ENCODE data around the gene CENPI.
A peak's percentile ranks its signal among the peaks of the same experiment; 100 is the strongest.
"Not testable (repeated sequence)": the region's sequence is repeated elsewhere in the genome, so short reads cannot be mapped to it uniquely, and the experiment has no call there.

The CENPI gene, protein sequence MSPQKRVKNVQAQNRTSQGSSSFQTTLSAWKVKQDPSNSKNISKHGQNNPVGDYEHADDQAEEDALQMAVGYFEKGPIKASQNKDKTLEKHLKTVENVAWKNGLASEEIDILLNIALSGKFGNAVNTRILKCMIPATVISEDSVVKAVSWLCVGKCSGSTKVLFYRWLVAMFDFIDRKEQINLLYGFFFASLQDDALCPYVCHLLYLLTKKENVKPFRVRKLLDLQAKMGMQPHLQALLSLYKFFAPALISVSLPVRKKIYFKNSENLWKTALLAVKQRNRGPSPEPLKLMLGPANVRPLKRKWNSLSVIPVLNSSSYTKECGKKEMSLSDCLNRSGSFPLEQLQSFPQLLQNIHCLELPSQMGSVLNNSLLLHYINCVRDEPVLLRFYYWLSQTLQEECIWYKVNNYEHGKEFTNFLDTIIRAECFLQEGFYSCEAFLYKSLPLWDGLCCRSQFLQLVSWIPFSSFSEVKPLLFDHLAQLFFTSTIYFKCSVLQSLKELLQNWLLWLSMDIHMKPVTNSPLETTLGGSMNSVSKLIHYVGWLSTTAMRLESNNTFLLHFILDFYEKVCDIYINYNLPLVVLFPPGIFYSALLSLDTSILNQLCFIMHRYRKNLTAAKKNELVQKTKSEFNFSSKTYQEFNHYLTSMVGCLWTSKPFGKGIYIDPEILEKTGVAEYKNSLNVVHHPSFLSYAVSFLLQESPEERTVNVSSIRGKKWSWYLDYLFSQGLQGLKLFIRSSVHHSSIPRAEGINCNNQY

DNA sequence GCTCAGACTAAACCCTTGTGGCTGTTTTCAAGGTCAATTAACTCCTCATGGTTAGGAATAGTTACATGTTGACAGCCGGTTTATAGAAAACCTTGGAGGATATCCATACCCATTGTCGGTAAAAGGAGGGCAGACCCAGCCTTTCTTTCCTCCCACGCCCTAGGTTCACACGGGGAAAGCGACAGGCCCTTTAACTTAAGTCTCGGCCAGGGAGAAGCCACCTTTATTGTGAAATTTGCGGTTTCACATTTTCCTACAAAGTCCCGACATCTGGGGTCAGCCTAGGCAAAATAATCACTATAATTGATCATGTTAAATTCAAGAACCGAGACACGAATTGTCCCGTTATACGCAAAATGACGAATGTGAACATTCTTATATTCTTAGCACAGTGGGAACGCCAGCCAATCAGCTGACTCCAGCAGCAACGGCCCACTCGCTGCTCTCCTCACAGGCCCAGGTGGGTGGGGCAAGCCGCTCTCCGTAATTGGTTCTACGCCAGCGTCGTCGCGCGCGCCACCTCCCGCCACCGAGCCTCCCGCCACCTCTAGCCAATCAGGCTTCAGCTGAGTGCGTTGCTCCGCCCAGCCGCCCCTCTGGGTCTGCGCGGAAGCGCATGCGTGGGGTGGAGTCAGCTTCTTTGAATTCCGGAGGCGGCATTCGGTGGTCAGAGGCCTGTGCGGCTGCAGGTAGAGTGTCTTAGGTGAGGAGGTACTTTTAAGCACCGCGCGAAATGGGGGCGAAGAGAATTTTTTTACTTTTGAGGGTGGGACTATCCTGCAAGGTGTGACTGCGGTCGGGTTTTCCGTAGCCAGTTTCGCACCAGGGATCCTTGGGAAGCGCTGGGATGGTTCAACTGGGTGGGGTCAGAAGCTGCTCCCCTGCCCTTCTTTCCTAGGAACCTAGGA lies at the start of gene CENPI:
CENPI (plus strand) TSS at position 659 of the 908 bp plus-strand sequence. CDS start 2,867 bp downstream, outside the sequence.
- Histone ChIP-seq H3K27me3 (ENCODE audit: insufficient read depth, low read depth) (no peaks in the 10 kb centered on the region), H3K4me2 (peak within 1 kb of the TSS; percentile 77), H4K20me1 (ENCODE audit: insufficient read depth) (no peaks in the 10 kb centered on the region), H3K36me3 (ENCODE audit: insufficient read depth) (no peaks in the 10 kb centered on the region), H3K4me3 (IDR thresholded peaks at IDR 0.05; ENCODE audit: insufficient read depth, low read depth, low read length) (no peak within 1 kb of the TSS), H3K27ac (peak within 1 kb of the TSS; percentile 36; the same call in 1 of the 2 replicates), H3K4me1 (ENCODE audit: low read depth, poor library complexity, severe bottlenecking) (peaks cover 17% of the 10 kb centered on the region), H2AFZ (ENCODE audit: low read depth) (peak within 1 kb of the TSS; percentile 69), H3K79me2 (ENCODE audit: insufficient read depth, low read depth) (peaks cover 10% of the 10 kb centered on the region; the same call in 1 of the 2 replicates), H3K9ac (peak within 1 kb of the TSS; percentile 34; the same call in 1 of the 2 replicates)
- TF ChIP-seq CTCF (conservative IDR thresholded peaks at IDR 0.05; ENCODE audit: low read depth, low read length) = no peak

GRCh38 chrX:101051153-101051548 lies 46.9 kb upstream of the CENPI start:
- Histone ChIP-seq H2AFZ (ENCODE audit: low read depth) (peak overlapping the region; percentile 77), H3K4me1 (ENCODE audit: low read depth, poor library complexity, severe bottlenecking) (no peaks in the 10 kb centered on the region), H3K27me3 (ENCODE audit: insufficient read depth, low read depth) (no peaks in the 10 kb centered on the region), H3K4me3 (IDR thresholded peaks at IDR 0.05; ENCODE audit: insufficient read depth, low read depth, low read length) (no peak overlapping the region), H3K36me3 (ENCODE audit: insufficient read depth) (no peaks in the 10 kb centered on the region), H4K20me1 (ENCODE audit: insufficient read depth) (no peaks in the 10 kb centered on the region), H3K9ac (peak overlapping the region; percentile 83), H3K79me2 (ENCODE audit: insufficient read depth, low read depth) (no peaks in the 10 kb centered on the region), H3K4me2 (peak overlapping the region; percentile 56), H3K27ac (peak overlapping the region; percentile 83)
- TF ChIP-seq CTCF (conservative IDR thresholded peaks at IDR 0.05; ENCODE audit: low read depth, low read length) = no peak

GRCh38 chrX:101051549-101052302 lies 46.3 kb upstream of the CENPI start, which contains the start of gene TRMT2B:
TRMT2B (minus strand) TSS chrX:101052111; CDS start chrX:101042289, 9,822 bp downstream.
- Histone ChIP-seq H2AFZ (ENCODE audit: low read depth) (peak within 1 kb of the TSS; percentile 77), H3K27ac (peak within 1 kb of the TSS; percentile 83), H4K20me1 (ENCODE audit: insufficient read depth) (no peaks in the 10 kb centered on the region), H3K4me2 (peak within 1 kb of the TSS; percentile 56), H3K79me2 (ENCODE audit: insufficient read depth, low read depth) (no peaks in the 10 kb centered on the region), H3K36me3 (ENCODE audit: insufficient read depth) (no peaks in the 10 kb centered on the region), H3K4me3 (IDR thresholded peaks at IDR 0.05; ENCODE audit: insufficient read depth, low read depth, low read length) (no peak within 1 kb of the TSS), H3K27me3 (ENCODE audit: insufficient read depth, low read depth) (no peaks in the 10 kb centered on the region), H3K9ac (peak within 1 kb of the TSS; percentile 83), H3K4me1 (ENCODE audit: low read depth, poor library complexity, severe bottlenecking) (no peaks in the 10 kb centered on the region)
- no peak for TF ChIP-seq CTCF (conservative IDR thresholded peaks at IDR 0.05; ENCODE audit: low read depth, low read length)

GRCh38 chrX:101056551-101056950 lies 41.5 kb upstream of the CENPI start:
- H3K27ac ChIP-seq; H3K4me3 ChIP-seq (IDR thresholded peaks at IDR 0.05; ENCODE audit: insufficient read depth, low read depth, low read length); H3K36me3 ChIP-seq (ENCODE audit: insufficient read depth); H3K9ac ChIP-seq; H2AFZ ChIP-seq (ENCODE audit: low read depth); H3K27me3 ChIP-seq (ENCODE audit: insufficient read depth, low read depth); H3K79me2 ChIP-seq (ENCODE audit: insufficient read depth, low read depth); H3K4me2 ChIP-seq; H4K20me1 ChIP-seq (ENCODE audit: insufficient read depth); H3K4me1 ChIP-seq (ENCODE audit: low read depth, poor library complexity, severe bottlenecking): not testable (repeated sequence)

All from KMS-11 (cell line).